Endothelial cell of umbilical vein (primary cell): ENCODE results near the gene SEPTIN10. TPM values are rescaled to one million over a fixed set of nuclear protein-coding genes. Genes with fewer than 3 reads are reported as not detected.
"Not testable (repeated sequence)": the region's sequence is repeated elsewhere in the genome, so short reads cannot be mapped to it uniquely, and the experiment has no call there.

Experiments used
- BruUV-seq: library from RNA; stranded (reverse); fragments of 400-500 nt; replicated peaks from 2 replicates; lab custom pipeline; 2021; lab: Mats Ljungman, UMichigan
- CTCF ChIA-PET: fragments of 300-600, 350-600 bp; sonication (Branson Sonifier 250); formaldehyde crosslinking; loops from one replicate; lab custom pipeline; 2021; ENCODE audit warnings: antibody characterized with exemption, inconsistent platforms; lab: Charles Lee
- POLR2A ChIA-PET: fragments of 300-600, 350-600 bp; sonication (Branson Sonifier 250); formaldehyde crosslinking; loops from one replicate; lab custom pipeline; 2021; ENCODE audit warnings: antibody characterized with exemption, inconsistent platforms; lab: Charles Lee
- DNase-seq: peaks from one replicate; pipeline ENCODE4 v3.0.0-alpha.2; 2011; ENCODE audit warnings: low read depth, low spot score
- FAIRE-seq: peaks from 2 replicates; lab custom pipeline; 2011; peaks lifted over from hg19 to GRCh38; lab: Jason Lieb, UNC
- H2AFZ ChIP-seq: 2 replicates; pipeline ENCODE4 v1.6.0; 2012; ENCODE audit warnings: low read depth, low read length, control low read depth, inconsistent platforms
- H3K27ac ChIP-seq: 2 replicates; pipeline ENCODE4 v1.5.1; 2011; ENCODE audit warnings: low read depth, mild to moderate bottlenecking, control low read depth, low read length, moderate library complexity; ENCODE audit not compliant: insufficient read depth
- H3K27me3 ChIP-seq, 2 experiments: 2 replicates each; pipeline versions ENCODE4 v1.6.0 to v1.6.1; 2011; ENCODE audit warnings: low read length in 2 of 2, mixed read lengths in 1 of 2; ENCODE audit not compliant: control insufficient read depth in 2 of 2, insufficient read depth in 2 of 2
- H3K36me3 ChIP-seq, 2 experiments: 2 replicates in 1 of 2; 3 replicates in 1 of 2; pipeline ENCODE4 v1.5.1; 2011; ENCODE audit warnings: low read length in 2 of 2, mild to moderate bottlenecking in 1 of 2, moderate library complexity in 1 of 2; ENCODE audit not compliant: control insufficient read depth in 2 of 2, insufficient read depth in 2 of 2; ENCODE audit errors: extremely low read depth in 1 of 2
- H3K4me1 ChIP-seq: 3 replicates; pipeline ENCODE4 v1.5.1; 2011; ENCODE audit warnings: mild to moderate bottlenecking, low read length; ENCODE audit not compliant: control insufficient read depth, insufficient read depth; ENCODE audit errors: extremely low read depth
- H3K4me2 ChIP-seq: 2 replicates; pipeline ENCODE4 v1.6.1; 2011; ENCODE audit warnings: low read length, control low read depth, mixed read lengths; ENCODE audit not compliant: insufficient read depth
- H3K4me3 ChIP-seq, 3 experiments: fragments of 200-600 bp in 1 of 3; sonication (generic), shearing (Covaris generic) in 1 of 3; replicated peaks in 1 of 3; 2 replicates each; pipeline ENCODE4 v1.5.1; 2011 to 2016; ENCODE audit warnings: control low read depth in 3 of 3, low read length in 3 of 3, mild to moderate bottlenecking in 2 of 3, inconsistent platforms in 1 of 3, low read depth in 1 of 3, moderate library complexity in 1 of 3; ENCODE audit not compliant: insufficient read depth in 1 of 3
- H3K79me2 ChIP-seq: 2 replicates; pipeline ENCODE4 v1.6.0; 2012; ENCODE audit warnings: low read length, inconsistent platforms; ENCODE audit not compliant: control insufficient read depth, insufficient read depth
- H3K9ac ChIP-seq: replicated peaks from 2 replicates; pipeline ENCODE3; 2011; ENCODE audit warnings: low read length, control low read depth; ENCODE audit not compliant: insufficient read depth; ENCODE audit errors: extremely low read depth
- H3K9me1 ChIP-seq: replicated peaks from 3 replicates; pipeline ENCODE4 v1.6.0; 2011; ENCODE audit warnings: mild to moderate bottlenecking, low read length; ENCODE audit not compliant: control insufficient read depth, insufficient read depth; ENCODE audit errors: extremely low read depth
- H3K9me3 ChIP-seq: replicated peaks from 2 replicates; pipeline ENCODE4 v1.5.1; 2012; ENCODE audit warnings: low read length, inconsistent platforms; ENCODE audit not compliant: control insufficient read depth, insufficient read depth
- H4K20me1 ChIP-seq: replicated peaks from 2 replicates; pipeline ENCODE3; 2011; ENCODE audit warnings: mild to moderate bottlenecking, low read length; ENCODE audit not compliant: control insufficient read depth, insufficient read depth; ENCODE audit errors: extremely low read depth
- JUN ChIP-seq: IDR thresholded peaks from 2 replicates; pipeline ENCODE4 v1.6.1; 2011; ENCODE audit warnings: borderline replicate concordance, low read depth; ENCODE audit not compliant: insufficient read length, insufficient read depth
- POLR2A ChIP-seq: IDR thresholded peaks from 2 replicates; pipeline ENCODE4 v1.6.1; 2012; ENCODE audit warnings: low read depth, mild to moderate bottlenecking, control low read depth, low read length
- dilution Hi-C: fragments of 300-500 bp; cut with MboI; formaldehyde crosslinking; loops from one replicate; pipeline ENCODE4 v1.15.0; 2019; ENCODE audit warnings: low sequenced_read_pairs; ENCODE audit not compliant: extremely low pct_ligation_motif_present
- intact Hi-C: fragments of 100-400 bp; cut with micrococcal nuclease; formaldehyde crosslinking; loops from one replicate; pipeline ENCODE4 v1.10.0; 2022
- polyA plus RNA-seq, 4 experiments: library from polyadenylated mRNA; depleted of rRNA in 3 of 4; stranded (reverse) in 3 of 4; unstranded in 1 of 4; fragments of >200 nt; gene quantifications; 2 replicates each; pipeline versions ENCODE4 v1.2.1 to v1.2.3, GENCODE V29; 2011 to 2012; ENCODE audit warnings: missing spikeins in 1 of 4
- total RNA-seq: library from RNA; stranded (reverse); gene quantifications from 2 replicates; pipeline ENCODE4 v1.2.3, GENCODE V29; 2021
- TF ChIP-seq, protein P1 (sequence below), 2 donors: IDR thresholded peaks; 1 replicate in 1 of 2; 2 replicates in 1 of 2; pipeline ENCODE4 v1.5.1; 2011; ENCODE audit warnings: low read length in 2 of 2, mild to moderate bottlenecking in 2 of 2, moderate library complexity in 2 of 2, control low read depth in 1 of 2, inconsistent platforms in 1 of 2, low read depth in 1 of 2; ENCODE audit not compliant: insufficient read depth in 1 of 2; ENCODE audit errors: extremely low read depth in 1 of 2

The SEPTIN10 gene
- total and polyA plus RNA-seq, 2 donors (not counting 3 experiments of a cell fraction or from before 2014, with no cell fraction given), result 26.1 to 121 TPM

- H3K4me2 ChIP-seq, FAIRE-seq, intact Hi-C loops, H3K79me2 ChIP-seq, dilution Hi-C loops, H3K36me3 ChIP-seq, H3K27ac ChIP-seq, H3K9ac ChIP-seq, POLR2A ChIA-PET, H3K9me3 ChIP-seq, H3K4me3 ChIP-seq, H3K27me3 ChIP-seq, H4K20me1 ChIP-seq, H2AFZ ChIP-seq, H3K4me1 ChIP-seq, BruUV-seq, H3K9me1 ChIP-seq, DNase-seq: not testable (repeated sequence)
- CTCF ChIA-PET, result interaction anchor here (1.0 to 1.2 kb wide), 2 partner anchors 35 to 82 kb away, joined by 3 read pairs; no protein-coding TSS in a partner anchor
Measured at GRCh38 chr2:109628321-109628720, 14.6 kb upstream of the SEPTIN10 start.

- Histone ChIP-seq H3K4me1 (no peaks in the 10 kb centered on the region), H4K20me1 (no peaks in the 10 kb centered on the region), H3K36me3 (no peaks in the 10 kb centered on the region), H3K9me3 (no peaks in the 10 kb centered on the region), H3K4me2 (no peak overlapping the region), H2AFZ (no peak overlapping the region), H3K27ac (no peak overlapping the region), H3K4me3 (no peak overlapping the region), H3K27me3 (peaks cover 3 to 10% of the 10 kb centered on the region in 2 experiments), H3K9me1 (no peaks in the 10 kb centered on the region), H3K9ac (no peak overlapping the region), H3K79me2 (no peaks in the 10 kb centered on the region)
- DNase-seq (no peak), FAIRE-seq (no peak)
- dilution Hi-C loops, result no loop called here
- TF ChIP-seq, protein P1, sequence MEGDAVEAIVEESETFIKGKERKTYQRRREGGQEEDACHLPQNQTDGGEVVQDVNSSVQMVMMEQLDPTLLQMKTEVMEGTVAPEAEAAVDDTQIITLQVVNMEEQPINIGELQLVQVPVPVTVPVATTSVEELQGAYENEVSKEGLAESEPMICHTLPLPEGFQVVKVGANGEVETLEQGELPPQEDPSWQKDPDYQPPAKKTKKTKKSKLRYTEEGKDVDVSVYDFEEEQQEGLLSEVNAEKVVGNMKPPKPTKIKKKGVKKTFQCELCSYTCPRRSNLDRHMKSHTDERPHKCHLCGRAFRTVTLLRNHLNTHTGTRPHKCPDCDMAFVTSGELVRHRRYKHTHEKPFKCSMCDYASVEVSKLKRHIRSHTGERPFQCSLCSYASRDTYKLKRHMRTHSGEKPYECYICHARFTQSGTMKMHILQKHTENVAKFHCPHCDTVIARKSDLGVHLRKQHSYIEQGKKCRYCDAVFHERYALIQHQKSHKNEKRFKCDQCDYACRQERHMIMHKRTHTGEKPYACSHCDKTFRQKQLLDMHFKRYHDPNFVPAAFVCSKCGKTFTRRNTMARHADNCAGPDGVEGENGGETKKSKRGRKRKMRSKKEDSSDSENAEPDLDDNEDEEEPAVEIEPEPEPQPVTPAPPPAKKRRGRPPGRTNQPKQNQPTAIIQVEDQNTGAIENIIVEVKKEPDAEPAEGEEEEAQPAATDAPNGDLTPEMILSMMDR (IDR thresholded peaks at IDR 0.05; ENCODE audit: extremely low read depth in 1 of 2, insufficient read depth in 1 of 2, low read depth in 1 of 2, low read length in 2 of 2), result no peak
- TF ChIP-seq POLR2A, result no peak
- TF ChIP-seq JUN, result no peak
- ChIA-PET POLR2A (no interaction called here), CTCF (interaction anchor here (1.8 kb wide), 1 partner anchor 78 kb away, joined by 4 read pairs; no protein-coding TSS in a partner anchor)
- intact Hi-C loops, result no loop called here
- no TSS peak for BruUV-seq
Measured at GRCh38 chr2:109624339-109624738, 10.6 kb upstream of the SEPTIN10 start.
